SK-N-SH (cell line): ENCODE measurements around the gene GNG13.

Experiments used
- EP300 ChIP-seq, 2 experiments: IDR thresholded peaks; 2 replicates each; pipeline versions ENCODE4 v1.4.0 to v1.6.1; 2012; ENCODE audit warnings: borderline replicate concordance in 1 of 2, low read depth in 1 of 2, low read length in 1 of 2
- FOXJ3 ChIP-seq: sonication (generic); formaldehyde crosslinking; IDR thresholded peaks from 2 replicates; pipeline ENCODE4 v1.5.1; 2020; ENCODE audit warnings: mild to moderate bottlenecking, missing genetic modification reagents
- SIN3A ChIP-seq: IDR thresholded peaks from 2 replicates; pipeline ENCODE4 v1.6.1; 2012; ENCODE audit warnings: low read depth, mild to moderate bottlenecking, low read length, moderate library complexity, borderline replicate concordance
- TF ChIP-seq, protein P1 (sequence below): fragments of 200-600 bp; sonication (generic); IDR thresholded peaks from 2 replicates; pipeline ENCODE4 v1.6.1; 2017; ENCODE audit warnings: antibody characterized with exemption, mild to moderate bottlenecking, moderate library complexity

DNA sequence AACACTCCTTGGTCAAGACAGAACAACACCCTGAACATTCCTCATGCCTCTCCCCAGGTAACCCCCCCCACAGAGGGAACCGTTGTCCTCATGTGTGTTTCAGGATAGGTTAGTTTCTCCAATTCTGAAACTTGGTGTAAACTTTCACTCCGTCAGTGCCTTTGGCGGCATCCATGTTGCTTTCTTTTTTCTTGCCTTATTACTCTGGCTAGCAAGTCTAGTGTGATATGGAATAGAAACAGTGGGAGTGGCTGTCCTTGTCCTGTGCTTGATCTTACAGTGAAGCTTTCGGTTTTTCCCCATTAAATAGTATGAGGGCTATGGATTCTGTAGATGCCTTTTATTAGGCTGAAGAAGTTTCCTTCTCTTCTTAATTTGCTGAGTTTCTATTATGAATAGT is 35.7 kb upstream of the GNG13 start:
- TF ChIP-seq SIN3A, result no peak
- no peak for TF ChIP-seq FOXJ3
- TF ChIP-seq, protein P1, sequence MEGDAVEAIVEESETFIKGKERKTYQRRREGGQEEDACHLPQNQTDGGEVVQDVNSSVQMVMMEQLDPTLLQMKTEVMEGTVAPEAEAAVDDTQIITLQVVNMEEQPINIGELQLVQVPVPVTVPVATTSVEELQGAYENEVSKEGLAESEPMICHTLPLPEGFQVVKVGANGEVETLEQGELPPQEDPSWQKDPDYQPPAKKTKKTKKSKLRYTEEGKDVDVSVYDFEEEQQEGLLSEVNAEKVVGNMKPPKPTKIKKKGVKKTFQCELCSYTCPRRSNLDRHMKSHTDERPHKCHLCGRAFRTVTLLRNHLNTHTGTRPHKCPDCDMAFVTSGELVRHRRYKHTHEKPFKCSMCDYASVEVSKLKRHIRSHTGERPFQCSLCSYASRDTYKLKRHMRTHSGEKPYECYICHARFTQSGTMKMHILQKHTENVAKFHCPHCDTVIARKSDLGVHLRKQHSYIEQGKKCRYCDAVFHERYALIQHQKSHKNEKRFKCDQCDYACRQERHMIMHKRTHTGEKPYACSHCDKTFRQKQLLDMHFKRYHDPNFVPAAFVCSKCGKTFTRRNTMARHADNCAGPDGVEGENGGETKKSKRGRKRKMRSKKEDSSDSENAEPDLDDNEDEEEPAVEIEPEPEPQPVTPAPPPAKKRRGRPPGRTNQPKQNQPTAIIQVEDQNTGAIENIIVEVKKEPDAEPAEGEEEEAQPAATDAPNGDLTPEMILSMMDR, result no peak
- TF ChIP-seq EP300 (IDR thresholded peaks at IDR 0.05; ENCODE audit: borderline replicate concordance in 1 of 2, low read depth in 1 of 2, low read length in 1 of 2), result no peak
